Hematopoietic multipotent progenitor cell treated with erythropoietin and hydrocortisone succinate and interleukin-3 and kit ligand, for 15 days (in vitro differentiated cells): Measurements from ENCODE around the gene TMEM120B.
A peak's percentile ranks its signal among the peaks of the same experiment; 100 is the strongest.
"Not testable (repeated sequence)": the region's sequence is repeated elsewhere in the genome, so short reads cannot be mapped to it uniquely, and the experiment has no call there.

Experiments used
- DNase-seq: peaks from one replicate; pipeline ENCODE4 v3.0.0-alpha.2; 2015; ENCODE audit warnings: low spot score

Gene TMEM120B

DNA sequence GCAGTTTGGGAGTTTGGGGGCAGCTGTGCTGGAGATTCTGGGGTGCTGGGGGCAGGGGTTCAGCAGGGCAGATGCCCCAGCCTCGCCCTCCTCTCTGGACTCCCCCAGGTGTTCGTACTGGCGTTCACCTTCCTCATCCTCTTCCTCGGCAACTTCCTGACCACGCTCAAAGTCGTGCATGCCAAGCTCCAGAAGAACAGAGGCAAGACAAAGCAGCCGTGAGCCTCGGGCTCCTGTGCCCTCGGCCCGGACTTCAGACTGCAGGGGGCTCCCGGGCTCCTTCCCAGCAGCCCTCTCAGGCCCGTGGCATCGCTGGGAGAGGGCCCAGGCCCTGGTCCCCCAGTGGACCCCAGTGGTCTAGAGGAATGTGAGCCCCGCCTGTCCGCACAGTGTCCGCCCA lies 62.9 kb downstream of the TMEM120B start:
- DNase-seq, result no peak

DNA sequence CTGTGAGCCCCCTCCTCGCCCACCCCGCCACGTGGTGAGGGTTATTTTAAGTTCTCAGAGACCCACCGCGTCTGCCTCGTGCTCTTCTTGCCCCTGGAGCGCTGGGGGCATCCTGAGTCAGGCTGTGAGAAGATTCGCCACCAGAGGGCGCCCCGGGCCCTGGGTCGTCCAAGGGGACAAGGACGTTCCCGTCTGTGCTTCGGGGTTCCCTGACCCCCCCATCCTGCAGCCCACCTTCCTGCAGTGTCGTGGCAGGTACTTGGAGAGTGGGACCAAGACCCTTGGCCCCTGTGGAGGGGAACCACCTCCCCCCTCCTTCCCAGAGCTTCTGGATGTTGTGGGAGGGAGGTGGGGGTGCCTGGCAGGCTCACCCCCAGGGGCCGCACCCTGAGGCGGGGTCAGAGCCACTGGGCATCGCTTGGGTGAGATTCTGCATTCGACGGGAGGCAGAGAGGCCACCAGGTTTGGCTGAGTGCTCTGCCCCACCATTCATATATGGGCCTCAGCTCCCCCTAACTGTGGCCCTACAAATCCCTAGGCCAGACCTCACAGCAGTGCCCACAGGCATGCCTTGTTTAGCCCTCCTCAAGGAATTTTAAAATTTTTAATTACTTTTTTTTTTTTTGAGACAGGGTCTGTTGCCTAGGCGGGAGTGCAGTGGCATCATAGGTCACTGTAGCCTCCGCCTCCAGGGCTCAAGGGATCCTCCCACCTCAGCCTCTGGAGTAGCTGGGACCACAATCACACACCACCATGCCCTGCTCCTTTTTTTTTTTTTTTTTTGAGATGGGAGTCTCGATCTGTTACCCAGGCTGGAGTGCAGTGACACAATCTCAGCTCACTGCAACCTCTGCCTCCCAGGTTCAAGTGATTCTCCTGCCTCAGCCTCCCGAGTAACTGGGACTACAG lies 63.9 kb downstream of the TMEM120B start:
- peak; percentile 87 for DNase-seq

DNA sequence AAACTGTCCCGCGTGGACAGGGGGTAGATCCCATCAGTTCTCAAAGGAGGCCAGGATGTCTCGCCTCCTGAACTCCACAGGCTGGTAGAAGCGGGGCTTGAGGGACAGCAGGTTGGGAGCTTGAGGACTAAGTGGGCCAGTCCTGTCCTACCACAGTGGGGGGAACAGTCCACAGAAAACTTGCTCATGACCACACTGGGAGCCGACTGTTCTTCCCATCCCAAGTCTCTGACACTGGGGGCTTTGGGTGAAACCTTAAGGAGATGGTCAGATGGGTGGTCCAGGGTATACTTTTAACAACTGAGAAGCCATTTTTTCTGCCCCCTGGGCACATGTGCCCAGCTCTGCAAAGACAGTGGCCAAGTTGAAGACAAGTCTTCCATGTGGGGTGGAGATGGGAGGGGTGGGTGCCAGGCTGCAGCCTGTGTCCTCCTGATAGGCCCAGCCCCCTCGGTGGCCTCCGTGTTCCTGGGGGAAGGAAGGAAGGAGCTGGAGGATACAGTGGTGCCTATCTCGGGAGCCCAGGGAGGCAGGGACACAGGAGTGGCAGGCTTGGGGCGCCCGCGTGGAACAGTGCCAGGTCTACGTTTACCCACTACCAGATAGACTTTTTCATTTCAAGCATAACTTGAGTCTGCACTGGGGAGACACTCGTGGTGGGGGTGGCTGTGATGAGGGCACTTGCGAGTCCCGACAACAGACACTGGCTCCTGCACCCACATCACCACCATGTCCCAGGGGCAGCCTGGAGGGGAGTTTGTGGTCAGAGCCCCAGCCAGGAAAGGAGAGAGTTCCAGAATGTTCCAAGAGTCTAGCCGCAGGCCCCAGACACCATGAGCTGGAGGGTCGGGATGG lies 66.2 kb downstream of the TMEM120B start:
- DNase-seq, result peak; percentile 70

DNA sequence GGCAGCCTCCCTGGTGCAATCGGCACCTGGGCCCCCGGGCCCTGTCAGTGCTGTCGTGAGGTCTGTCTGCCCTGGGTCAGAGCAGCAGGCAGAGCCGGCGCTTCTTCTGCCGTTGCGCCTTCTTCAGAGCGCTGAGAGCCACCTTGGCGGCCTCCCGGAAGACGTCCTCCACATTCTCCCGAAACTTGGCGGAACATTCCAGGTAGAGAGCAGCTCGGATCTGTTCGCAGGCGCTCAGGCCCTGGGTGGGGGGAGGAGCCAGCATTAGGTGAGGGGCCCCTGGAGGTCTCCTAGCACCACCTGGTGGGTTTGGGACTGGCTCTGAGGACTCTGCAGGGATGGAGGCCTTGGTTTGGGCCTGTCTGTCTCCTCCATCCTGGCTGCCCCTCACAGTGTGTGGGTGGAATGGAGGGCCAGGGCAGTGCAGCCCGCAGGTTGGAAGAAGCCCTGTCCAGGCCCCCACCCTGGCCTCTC lies 66.9 kb downstream of the TMEM120B start:
- DNase-seq, result no peak

DNA sequence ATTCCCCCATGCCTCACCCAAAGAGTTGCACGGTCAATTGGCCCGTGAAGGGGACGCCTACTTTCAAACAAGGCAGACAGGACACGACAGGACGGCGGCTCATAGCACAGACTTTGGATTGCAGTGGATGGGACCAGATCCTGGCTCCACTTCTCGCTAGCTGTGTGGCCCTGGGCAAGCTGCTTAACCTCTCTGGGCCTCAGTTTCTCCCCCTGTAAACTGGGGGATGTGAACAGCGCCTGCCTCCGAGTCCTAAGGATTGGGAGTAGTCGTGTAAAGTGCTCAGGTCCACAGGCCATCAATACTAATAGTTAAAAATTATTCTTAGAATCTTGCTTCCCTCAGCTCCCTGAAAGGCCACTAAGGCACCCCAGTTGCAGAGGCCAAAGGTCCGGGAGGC lies 67.9 kb downstream of the TMEM120B start:
- DNase-seq, result no peak

DNA sequence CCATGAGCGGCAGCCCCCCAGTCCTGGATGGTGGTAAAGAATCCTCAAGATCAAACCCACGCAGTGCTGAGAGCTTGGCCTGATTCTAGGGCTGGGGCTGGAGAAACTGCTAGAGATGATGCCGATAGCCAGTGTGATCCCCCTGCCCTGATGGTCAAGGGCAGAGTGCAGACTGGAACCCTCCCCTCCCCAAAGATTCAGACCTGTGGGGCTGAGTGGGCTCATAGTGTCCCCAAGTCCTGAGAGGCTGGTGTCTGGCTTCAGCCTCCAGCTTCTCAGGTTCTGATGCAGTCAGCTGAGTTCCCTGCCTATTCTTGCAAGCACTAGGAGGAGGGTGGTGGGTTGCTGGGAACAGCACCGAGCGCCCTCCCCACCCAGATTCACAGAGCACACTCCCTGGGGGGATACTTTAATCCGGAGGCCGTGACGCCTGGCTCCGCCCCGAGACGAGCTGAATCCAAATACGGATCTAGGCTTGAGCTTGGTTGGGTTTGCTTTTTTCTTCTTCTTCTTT lies 69.0 kb downstream of the TMEM120B start:
- no peak for DNase-seq

DNA sequence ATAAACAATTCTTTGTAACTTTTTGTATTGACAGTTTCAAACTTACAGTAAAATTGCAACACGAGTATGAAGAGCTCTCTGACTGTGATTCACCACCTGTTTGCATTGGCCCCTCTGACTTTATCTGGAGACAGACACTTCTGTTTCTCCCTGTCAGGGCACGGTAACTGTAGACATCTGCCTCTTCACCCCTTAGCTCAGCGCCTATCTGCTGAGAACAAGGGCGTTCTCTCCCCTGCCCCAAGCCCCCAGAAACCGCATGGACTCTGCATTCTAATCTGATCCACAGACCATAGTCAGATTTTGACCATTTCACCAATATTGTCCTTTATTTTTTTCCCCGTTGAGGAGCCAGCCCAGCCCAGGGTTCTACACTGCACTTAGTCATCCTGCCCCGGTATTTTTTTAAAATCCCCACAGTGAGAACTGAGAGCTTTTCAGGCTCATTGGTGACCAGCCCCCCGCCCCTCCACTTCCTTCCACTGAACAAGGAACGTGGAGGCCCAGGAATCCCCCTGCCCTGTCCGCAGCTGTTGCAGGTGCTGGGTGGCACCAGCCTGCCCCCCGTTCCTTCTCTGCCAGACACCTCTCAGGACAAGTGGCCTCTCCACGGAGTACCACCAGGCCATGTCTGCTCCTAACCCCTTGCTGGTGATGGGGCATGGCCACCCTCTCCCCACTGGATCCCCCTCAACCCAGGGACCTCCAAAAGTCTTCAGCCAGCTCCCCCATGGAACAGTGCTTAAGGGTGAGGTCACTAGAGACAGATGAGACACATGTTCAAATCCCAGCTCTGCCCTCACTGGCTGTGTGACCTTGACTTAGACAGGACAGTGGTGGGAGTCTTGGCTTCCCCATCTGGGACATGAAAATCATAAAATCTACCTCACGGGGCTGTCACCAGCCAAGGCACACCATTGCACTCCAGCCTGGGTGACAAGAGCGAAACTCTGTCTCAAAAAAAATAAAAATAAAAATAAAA lies 69.7 kb downstream of the TMEM120B start:
- DNase-seq, result peak; percentile 57

DNA sequence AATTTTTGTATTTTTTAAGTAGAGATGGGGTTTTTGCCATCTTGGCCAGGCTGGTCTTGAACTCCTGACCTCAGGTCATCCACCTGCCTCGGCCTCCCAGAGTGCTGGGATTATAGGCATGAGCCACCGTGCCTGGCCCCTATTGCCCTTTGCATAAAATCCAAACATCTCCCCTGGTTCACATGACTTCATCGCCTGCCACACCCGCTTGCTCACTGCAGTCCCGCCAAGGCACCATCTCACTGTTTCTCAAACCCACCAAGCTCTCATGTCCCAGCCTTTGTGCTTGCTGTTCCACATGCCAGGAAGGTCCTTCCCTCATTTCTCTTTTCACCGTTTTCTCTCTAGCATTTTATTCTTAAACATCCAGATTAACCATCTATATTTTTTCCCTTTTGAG lies 71.2 kb downstream of the TMEM120B start:
- DNase-seq, result no peak

DNA sequence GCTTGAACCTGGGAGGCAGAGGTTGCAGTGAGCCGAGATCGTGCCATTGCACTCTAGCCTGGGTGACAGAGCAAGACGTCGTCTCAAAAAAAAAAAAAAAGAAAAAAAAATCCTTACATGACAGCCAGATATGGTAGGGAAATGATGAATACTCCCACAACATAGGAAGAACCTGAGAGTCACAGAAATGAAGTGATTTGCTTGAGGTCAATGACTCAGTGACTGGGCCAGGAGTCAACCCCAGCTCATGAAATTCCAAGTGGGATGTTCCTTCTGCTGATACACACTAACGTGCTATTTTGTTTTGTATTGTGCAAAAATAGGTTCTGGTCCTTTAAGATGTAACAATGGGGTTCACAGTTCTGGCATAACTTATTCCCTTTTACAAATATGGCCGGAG lies 71.9 kb downstream of the TMEM120B start:
- DNase-seq, result no peak

DNA sequence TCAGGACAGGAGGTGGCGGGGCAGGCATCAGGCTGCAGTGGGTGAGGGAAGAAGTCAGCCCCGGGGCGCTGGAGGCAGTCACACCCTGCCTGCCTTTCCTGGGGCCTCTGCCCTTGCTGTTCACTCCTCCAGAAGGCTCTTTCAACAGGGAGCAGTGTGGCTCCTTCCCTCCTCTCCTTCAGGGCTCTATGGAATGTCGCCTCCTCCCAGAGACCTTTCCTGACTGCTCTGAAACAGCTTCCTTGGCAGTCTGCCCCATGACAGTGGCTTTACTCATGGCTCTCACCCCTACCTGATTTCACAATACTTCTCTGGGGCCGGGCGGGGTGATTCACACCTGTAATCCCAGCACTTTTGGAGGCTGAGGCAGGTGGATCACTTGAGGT lies 73.9 kb downstream of the TMEM120B start:
- no peak for DNase-seq

DNA sequence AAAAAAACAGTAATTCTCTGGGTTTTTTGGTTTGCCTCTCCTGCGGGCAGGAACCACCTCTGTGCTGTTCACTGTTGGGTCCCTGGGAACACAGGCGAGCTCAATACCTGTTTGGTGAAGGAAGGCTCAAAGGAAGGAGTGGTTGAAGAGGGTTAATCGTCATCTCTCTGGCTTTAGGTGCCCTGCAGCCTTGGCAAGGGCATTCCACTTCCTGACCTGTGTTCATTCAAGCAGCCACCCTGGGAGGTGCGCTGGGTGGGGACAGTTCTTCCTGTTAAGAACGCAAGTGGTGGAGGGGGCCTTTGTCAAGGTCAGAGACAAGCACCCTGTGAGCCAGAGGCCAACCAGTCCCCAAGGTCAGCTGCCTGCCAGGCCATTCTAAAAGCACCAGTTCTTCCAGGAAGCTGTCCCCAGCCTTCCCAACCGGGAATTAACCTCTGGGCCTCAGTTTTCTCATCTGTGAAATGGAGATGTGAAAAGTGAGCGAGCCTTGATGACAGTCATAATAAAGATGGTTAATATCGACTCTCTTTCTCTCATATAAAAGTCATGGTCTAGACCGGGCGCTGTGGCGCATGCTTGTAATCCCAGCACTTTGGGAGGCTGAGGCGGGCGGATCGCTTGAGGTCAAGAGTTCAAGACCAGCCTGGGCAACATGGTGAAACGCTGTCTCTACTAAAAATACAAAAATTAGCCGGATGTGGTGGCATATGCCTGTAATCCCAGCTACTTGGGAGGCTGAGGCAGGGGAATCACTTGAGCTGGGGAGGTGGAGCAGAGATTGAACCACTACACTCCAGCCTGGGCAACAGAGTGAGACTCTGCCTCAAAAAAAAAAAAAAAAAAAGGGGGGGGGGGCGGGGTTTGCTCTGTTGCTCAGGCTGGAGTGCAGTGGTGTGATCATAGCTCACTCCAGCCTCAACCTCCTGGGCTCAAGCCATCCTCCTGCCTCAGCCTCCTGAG lies 74.8 kb downstream of the TMEM120B start:
- no peak for DNase-seq

DNA sequence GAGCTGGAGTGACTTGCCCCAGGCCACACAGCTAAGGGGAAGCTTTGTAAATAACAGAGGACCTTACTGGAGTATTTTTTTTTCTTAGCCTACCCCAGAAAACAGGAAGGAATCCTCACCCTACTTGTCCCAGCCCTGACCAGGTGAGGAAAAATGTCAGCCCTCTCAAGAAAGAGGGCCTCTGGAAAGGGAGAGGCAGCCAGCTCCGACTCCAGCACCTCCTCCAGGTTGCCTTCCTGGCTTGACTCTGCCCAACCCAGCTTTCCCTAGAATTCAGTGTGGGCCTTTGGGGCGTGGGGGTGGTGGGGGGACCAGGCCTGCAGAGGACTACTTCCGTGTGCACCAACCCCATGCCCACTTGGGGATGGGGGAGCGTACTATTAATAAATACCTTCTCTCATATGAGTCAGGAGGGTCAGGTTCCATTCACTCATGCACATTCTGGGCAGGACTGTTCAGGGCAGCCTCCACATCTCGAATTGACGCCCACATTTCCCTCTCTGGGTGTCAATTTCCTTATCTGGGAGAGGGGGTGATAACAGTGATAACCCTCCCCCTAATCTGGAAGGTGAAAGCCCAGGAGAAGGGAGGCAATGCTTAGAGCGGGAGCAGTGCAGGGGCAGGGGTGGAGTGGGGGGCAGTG lies 75.7 kb downstream of the TMEM120B start:
- DNase-seq, result no peak

DNA sequence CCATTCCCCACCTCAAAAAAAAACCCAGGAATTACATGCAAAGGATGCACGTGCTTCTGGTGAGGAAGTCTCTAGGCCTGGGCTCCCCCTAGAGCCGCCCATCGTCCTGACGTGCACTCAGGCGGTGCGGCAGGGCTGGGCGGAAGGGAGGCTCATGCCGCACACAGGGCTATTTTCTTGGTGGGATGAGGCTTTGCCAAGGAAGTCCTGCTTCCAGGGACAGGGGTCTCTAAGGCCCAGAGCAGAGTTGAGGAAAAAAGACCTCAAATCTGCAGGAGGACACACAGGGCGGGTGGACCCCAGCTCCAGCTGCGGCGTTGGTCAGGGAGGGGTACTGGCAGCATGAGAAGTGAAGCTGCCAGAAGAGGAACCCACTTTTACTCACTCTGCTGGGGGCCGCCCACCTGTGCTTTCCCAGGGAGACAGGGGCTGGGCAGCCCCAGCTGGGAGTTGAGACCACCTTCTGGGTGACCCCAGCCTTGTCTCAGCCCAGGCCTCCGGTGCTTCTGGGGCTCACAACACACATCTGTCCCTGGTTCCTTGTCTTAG lies 76.8 kb downstream of the TMEM120B start:
- no peak for DNase-seq

DNA sequence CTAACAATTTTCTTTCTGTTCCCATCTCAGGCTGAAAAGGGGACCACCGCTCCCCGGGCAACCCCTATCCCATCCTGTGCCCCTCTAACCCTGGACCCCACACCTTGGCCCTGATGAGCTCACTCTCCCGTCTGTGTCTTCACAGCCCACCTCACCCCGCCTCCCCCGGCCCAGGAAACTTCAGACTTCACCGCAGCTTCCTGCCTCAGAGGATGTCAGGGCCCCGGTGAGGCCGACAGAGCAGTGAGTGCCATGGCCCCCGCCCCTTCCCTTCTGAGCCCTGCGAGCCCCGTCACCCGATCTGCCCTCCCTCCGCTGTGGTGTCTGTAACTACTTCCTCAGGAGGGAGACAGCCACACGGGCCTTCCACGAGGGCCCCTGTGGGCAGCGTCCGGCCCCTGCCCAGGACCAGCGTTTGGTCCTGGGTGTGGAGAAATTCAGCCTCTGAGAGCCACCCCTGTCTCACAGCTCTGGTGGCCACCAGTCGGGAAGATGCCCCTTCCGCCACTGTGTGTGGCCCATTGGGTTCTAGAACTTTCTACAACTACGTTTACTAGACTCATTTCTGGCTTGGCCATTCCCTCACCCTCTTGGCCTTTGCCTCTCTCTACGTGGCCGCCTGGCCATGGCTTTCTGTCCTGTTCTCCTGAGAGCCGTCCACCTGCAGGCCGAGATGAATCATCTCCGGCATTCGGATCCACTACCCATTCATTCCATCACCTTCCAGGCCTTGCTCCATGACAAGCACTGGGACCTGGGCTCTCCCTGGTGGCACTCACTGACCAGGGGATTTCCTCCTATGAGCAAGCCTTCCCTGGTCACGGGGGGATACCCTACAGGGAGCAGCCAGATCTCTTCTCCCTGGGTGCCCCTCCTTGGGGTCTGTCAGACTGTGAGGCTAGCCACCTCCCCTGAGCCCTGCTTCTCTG lies 77.5 kb downstream of the TMEM120B start:
- DNase-seq, result no peak

DNA sequence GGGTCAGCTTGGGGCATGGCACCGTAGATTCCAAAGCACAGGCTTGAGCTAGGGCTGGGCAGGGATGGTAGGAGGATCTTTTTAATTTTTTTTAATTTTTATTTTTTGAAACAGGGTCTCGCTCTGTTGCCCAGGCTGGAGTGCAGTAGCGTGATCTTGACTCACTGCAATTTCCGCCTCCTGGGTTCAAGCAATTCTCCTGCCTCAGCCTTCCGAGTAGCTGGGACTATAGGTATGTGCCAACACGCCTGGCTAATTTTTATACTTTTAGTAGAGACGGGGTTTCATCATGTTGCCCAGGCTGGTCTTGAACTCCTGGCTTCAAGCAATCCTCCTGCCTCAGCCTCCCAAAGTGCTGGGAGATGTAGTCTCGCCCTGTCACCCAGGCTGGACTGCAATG lies 78.2 kb downstream of the TMEM120B start:
- not testable (repeated sequence) for DNase-seq

DNA sequence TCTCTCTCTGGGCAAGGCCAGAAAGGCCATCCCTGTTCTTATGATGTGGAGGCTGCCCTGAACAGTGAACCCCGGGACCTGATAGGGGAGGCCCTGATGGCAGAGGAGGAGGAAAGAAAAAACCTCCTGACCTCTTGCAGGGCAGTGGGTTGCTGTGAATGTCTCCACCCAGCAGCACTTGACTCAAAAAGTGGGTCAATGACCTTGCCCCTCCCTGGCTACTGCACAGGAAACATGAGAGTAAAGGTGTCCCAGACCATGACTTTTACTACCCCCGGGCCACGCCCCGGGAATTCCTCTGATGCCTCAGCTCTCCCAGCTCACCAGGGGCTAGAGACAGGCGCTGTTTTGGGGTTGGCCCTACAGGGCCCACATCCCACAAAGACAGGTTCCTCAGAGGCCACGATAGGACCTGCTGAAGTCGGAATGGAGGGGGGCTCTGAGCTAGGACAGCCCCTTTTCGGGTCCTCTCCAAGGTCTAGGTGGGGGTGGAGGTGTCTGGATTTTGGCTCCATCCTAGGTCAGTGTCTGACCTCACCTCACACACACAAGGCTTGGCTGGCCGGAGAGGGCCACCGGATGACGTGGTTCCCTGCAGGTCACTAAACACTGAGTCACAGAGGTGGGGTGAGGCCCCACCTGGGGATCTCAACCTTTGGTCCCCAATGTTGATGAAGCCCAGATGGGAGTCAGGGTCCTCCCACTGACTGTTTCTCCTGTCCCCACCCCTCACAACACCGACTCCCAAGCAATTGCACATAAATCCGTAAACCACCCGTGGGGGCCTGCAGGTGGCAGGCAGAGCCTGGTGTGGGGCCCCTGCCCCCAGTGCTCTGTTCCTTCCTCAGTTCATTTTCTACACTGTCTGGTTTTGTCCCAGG lies 79.4 kb downstream of the TMEM120B start:
- DNase-seq, result no peak
